Stimulated activated CD4-positive, alpha-beta T cell treated with anti-CD3 and anti-CD28 coated beads, Interleukin-12 subunit alpha, Interleukin-12 subunit beta, amount 100 ng/mL, for 4 hours (primary cell): ENCODE results near the gene RUNDC3A.

Source experiments
- DNase-seq: peaks from one replicate; pipeline ENCODE4 v3.0.0-alpha.2; 2020

Gene RUNDC3A

DNA sequence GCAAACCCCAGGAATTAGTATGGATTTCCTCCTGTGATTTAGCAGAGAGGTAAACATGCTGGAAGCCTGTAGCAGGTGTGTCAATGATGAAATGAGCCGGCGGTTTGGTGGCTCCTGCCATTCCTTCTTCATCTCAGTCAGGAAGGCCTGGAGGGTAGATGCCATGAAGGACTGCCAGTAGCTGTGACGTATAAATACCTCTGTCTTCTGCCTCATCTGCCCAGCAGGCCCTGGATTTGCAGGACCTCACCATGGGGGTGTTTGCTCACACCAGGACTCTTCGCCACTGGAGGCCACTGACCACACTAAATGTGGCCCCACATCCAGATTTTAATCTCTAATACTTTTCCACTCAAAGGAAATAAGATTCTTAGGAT lies 24.4 kb upstream of the RUNDC3A start:
- DNase-seq: no peak

GRCh38 chr17:44287651-44288050 lies 20.8 kb upstream of the RUNDC3A start:
- no peak for DNase-seq

DNA sequence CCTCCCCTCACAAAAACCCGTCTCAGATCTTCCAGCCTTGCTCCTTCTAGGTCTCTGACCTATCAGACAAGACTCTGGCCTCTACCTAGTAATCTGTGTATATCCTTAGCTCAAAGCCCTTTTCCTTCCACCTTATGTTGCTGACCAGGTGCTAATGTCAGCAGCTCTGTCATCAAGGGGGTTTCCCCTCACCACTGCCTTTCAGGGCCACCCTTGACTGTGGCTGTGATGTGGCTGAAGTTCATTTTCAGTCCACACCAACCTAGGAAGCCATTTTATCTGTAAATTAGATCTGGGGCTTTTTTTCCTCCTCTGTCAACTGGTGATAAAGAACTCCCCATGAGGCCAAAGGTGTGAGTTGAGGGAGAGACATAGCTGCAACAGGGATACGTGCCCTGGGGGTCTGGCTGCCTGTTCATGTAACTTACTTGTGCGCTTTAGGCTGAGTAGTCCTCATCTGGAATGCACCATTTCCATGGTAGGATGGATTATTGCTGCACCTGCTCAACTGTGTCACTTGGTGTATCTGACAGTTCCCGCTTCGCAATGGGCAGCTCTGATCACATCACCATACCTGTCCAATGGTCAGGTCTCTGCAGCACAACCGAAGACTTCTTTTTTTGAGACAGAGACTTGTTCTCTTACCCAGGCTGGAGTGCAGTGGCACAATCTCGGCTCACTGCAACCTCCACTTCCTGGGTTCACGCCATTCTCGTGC lies 14.7 kb upstream of the RUNDC3A start:
- no peak for DNase-seq

DNA sequence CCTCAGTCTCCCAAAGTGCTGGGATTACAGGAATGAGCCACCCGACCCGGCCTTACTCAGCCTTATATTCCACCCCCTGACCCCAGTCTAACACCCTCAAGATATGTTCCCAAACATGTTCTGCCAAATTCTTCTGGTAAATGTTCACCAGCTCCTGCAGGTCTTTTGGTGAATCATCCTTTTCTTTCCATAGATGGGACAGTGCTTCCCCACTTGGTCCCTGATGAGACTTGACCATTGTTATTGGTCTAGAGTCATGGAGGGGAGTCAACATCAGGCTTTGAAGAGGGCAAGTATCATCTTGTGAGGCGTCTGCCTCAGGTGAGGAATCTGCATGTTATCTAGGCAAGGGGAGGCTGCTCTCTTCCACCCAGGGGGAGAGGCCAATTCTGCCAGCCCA lies 10.4 kb upstream of the RUNDC3A start:
- DNase-seq: no peak

DNA sequence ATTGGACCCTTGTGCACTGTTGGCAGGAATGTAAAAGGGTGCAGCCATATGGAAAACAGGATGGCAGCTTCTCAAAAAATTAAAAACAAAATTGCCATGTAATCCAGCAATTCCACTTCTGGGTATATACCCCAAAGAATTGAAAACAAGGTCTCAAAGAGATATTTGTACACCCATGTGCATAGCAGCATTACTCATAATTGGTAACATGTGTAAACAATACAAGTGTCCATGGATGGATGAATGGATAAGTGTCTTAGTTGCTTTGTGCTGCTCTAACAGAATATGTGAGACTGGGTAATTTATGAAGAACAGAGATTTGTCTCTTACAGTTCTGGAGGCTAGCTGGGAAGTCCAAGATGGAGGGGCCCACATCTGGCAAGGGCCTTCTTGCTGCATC lies 3.8 kb upstream of the RUNDC3A start:
- DNase-seq: no peak

GRCh38 chr17:44307387-44308186 lies 814 bp upstream of the RUNDC3A start:
- no peak for DNase-seq

DNA sequence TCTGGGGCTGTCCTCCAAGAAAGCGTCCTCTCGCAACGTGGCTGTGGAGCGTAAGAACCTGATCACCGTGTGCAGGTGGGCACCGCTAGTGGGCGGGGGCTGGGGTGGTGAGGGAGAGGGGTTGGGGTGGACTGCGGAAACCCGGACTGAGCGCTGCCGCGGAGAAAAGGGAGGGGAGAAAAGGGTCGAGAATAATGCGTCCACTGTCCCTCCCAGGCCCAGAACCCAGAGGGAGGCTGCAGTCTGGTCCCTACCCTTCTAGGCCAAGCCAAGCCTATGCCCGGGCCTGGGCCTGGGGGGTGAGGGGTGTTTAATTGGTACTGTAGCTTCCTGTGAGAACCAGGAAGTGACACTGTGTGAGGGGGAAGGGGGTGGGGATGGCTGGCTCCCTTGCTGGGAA lies 464 bp downstream of the RUNDC3A start:
- no peak for DNase-seq

DNA sequence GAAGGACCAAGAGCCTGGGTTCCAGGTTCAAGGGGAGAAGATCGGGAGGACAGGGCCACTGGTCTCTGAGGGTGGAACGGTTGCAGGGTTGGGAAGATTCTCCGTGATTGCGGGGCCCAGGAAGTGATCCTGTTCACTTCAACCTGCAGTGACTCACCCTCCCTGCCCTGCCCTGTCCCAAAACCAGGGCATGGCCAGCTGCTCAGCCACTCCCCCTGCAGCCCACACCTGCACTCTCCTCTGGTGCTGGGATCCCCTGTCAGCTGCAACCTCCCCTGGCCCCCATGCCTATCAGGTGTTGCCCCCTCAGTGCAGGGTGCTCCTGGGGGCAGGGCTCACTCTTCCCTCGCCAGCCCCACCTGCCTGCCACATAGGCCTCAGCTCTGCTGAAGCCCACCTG lies 1.1 kb downstream of the RUNDC3A start:
- DNase-seq: no peak

DNA sequence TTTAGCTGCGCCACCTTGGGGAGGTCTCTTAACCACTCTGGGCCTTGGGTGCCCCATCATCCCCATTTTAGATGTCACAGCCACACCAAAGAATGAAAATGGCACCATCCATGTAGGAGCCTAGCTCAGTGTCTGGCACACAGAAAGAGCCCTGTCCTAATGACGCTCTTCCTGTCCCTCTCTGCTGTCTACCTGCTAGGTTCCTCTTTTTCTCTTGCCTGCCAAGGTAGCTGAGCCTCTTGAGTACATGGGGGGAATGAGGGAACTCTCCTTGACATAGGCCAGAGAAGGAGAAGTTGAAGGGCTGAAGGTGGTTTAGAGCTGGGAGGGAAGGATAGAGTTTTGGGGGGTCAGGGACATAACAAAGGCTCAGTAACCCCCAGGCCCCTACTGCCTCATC lies 1.8 kb downstream of the RUNDC3A start:
- no peak for DNase-seq

GRCh38 chr17:44310609-44311376 lies 2.4 kb downstream of the RUNDC3A start:
- no peak for DNase-seq

DNA sequence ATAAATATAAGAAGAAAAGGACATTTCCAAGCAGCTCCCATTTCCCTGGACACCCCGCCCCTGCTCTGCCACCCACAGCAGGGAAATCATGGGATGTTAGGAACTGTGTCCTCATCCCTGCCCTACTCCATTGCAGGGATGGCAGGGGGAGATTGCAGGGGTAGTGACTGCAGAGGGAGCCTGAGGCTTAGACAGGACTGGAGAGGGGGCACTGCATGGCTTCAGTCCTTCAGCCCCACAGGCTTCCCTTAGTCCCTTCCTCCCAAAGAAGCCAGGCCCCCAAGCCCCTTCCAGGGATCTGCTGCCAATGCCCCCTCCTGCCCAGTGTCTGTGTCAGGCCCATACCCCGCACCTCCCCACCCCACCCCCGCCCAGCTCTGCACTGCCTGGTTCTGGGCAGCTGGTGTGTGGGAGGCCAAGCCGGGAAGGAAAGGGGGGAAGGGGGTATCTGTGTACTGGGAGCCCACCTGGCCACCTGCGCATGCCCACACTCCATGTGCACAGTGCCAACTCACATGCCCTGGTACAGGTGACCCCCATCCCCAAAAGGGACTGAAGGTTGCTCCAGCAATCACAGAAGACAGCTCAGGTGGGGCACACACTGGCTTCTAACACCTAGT lies 3.3 kb downstream of the RUNDC3A start:
- no peak for DNase-seq

- no peak for DNase-seq
Measured at GRCh38 chr17:44312396-44313104, 4.1 kb downstream of the RUNDC3A start.

DNA sequence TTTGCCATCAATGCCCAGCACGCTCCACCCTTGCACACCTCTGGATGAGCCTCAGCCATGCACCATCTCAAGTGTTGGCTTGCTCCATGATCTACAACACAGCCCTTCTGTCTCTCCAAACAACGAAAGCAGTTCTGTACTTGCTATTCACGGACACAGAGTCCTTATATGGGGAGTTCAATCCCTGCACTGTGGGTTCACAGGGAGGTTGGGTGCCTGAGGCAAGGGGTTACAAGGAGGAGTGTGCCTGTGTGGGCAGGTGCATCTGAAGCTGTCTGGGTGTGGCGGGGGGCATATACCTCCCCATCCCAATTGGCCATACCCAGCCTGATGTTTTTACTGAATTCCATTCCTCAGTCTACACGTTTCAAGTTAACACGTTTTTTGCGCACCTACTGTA lies 5.6 kb downstream of the RUNDC3A start:
- DNase-seq: no peak

GRCh38 chr17:44314524-44314868 lies 6.1 kb downstream of the RUNDC3A start:
- DNase-seq: no peak

GRCh38 chr17:44314869-44315661 lies 6.7 kb downstream of the RUNDC3A start:
- DNase-seq: peak; percentile 52

DNA sequence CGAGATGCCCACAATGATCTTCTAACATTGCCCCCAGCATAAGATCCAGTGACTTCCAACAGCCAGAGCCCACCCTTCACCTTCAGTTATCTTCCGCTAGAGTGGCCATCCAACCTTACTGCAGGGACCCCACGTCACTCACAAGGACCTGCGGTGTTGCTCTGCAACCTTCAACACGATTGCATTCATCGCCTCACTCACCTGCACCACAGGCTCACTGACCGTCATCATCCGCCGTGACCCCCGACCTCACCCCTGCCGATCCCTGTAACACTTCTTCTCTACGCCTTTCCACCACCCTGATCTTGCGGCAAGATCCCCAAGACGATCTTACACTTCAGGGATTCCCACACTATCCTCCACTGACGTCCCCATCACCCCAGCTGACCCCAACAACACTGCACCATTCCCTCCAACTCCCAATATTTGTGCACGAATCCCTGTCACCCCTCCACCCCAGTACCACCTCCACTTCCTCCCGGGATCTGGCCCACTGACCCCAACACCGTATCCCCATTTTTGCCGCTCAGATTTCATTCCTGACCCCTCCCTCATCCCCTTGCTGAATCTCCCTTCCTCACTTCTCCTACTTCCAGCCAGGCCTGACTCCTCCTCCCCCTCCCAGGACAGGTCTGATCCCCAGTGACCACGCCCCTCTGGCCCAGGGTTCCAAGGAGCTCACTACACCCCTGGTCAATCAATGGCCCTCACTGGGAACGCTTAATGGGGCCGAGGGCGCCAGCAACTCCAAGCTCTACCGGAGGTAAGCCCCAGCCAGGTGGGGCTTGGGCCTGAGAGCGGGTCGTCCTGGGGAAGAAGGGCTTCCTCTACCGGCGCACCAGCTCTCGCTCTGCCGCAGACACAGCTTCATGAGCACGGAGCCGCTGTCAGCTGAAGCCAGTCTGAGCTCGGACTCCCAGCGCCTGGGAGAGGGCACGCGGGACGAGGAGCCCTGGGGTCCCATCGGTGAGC lies 7.6 kb downstream of the RUNDC3A start:
- DNase-seq: no peak

DNA sequence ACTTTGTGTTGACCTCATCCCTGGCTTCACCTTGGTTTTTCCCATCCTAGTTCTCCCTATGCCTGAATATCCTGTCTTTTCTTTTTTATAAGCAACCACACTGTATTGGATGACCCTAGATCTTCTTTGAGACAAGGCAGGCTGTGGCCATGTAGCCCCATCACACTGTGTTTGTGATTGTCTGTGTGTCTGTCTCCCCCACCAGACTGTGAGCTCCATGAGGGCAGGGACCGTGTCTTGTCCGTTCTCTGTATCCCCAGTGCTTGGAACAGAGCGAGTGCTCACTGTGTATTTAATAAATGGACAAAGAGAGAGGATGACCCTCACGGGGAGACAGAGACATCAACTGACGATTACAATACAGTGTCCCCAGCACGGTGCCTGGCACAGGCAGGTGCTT lies 9.1 kb downstream of the RUNDC3A start:
- no peak for DNase-seq

- no peak for DNase-seq
Measured at GRCh38 chr17:44318077-44318892, 9.9 kb downstream of the RUNDC3A start.

DNA sequence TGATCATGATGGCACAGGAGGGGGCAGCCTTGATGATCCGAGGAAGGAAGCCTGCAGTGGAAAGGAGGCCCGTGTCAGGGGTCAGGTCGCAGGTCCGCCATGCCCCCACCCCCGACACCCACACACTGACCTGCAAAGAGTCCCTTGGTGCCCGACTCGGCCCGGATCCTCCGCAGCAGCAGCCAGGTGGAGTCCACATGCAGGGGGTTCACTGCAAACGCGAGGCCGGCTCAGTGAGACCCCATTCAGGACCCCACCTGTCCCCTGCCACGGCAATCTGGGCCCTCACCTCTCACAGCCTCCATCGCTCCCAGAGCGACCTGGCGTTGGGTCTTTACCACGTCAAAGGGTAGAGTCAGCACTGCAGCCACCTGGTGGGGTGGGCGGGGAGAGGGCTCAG lies 11.7 kb downstream of the RUNDC3A start:
- DNase-seq: no peak
